Omental fat pad (tissue), 4 donors: ENCODE measurements around the gene TMCC1. TPM values are rescaled to one million over a fixed set of nuclear protein-coding genes. Genes with fewer than 3 reads are reported as not detected.
A peak's percentile ranks its signal among the peaks of the same experiment; 100 is the strongest.

Experiments used
- ATAC-seq: fragments of 150-250 bp; one replicate; pipeline ENCODE4 v1.9.1; 2016; ENCODE audit warnings: mild to moderate bottlenecking, moderate library complexity; ENCODE audit not compliant: low FRiP score
- DNase-seq: peaks from one replicate; pipeline ENCODE4 v3.0.0-alpha.2; 2019; ENCODE audit warnings: low spot score
- CTCF ChIP-seq, 3 donors: fragments of 450-650 bp; IDR thresholded peaks; one replicate each; pipeline ENCODE4 v1.5.1; 2016 to 2017; ENCODE audit warnings: antibody characterized with exemption in 3 of 3, mild to moderate bottlenecking in 3 of 3, moderate library complexity in 2 of 3
- total RNA-seq, 4 donors: library from RNA; depleted of rRNA; stranded (reverse); fragments of >200 nt; gene quantifications; one replicate each; pipeline ENCODE4 v1.1.0, GENCODE V29; 2016

TMCC1 gene
- total RNA-seq, 4 donors from 2014 or later = 14.6 to 33.5 (median 23.2) TPM

- DNase-seq (no peak), ATAC-seq (no peak)
- no peak for TF ChIP-seq CTCF (IDR thresholded peaks at IDR 0.05)
Observed at GRCh38 chr3:129795186-129796010, 98.1 kb downstream of the TMCC1 start.

GRCh38 chr3:129794311-129795185 lies 99.0 kb downstream of the TMCC1 start:
- DNase-seq (no peak), ATAC-seq (peak; percentile 74)
- TF ChIP-seq CTCF (IDR thresholded peaks at IDR 0.05) = no peak

GRCh38 chr3:129793942-129794310 lies 99.6 kb downstream of the TMCC1 start:
- DNase-seq (no peak), ATAC-seq (peak; percentile 45)
- TF ChIP-seq CTCF (IDR thresholded peaks at IDR 0.05) = no peak

DNA sequence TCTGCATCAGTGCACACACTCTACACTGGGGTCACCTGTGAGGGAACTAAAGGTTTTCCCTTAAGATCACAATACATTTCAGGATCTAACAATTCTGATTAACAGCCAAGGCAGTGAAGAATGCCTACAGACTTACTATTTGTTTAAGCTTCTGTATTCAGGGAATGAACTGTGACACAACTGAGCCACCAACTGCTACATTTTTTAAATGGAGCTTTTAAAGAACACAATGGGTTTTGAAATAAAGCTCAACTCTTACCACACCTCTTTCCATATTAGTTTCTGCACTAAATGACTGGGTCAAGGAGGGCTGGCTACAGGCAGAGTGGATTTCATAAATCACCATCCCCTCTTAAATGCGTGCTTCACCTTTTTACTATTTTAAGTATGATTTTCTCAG lies 100.2 kb downstream of the TMCC1 start:
- no peak for TF ChIP-seq CTCF (IDR thresholded peaks at IDR 0.05)
- no peak for DNase-seq
- ATAC-seq = no peak

- ATAC-seq = no peak
- TF ChIP-seq CTCF (IDR thresholded peaks at IDR 0.05) = no peak
- no peak for DNase-seq
Observed at GRCh38 chr3:129783470-129783869, 110.0 kb downstream of the TMCC1 start.

DNA sequence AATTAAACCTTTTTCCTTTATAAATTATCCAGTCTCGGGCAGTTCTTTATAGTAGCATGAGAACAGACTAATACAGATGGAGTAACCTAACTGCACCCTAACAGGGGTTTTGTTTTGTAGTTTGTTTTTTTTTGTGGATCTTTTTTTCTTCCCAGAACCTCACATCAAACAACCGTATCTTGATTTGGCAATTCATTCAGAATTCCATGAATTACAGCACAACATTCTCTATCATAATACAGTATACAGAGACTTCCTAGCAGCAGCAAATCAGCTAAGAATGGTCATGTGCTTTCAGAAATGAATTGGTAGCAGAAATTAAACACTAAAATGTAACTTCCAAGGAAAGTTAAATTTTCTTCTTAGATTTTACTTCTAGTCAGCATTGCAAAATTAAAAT lies 114.6 kb downstream of the TMCC1 start:
- no peak for ATAC-seq
- no peak for TF ChIP-seq CTCF (IDR thresholded peaks at IDR 0.05)
- no peak for DNase-seq
